Left ventricle myocardium inferior (tissue), 1 donor: Measurements from ENCODE around the gene GARIN5A. TPM values are rescaled to one million over a fixed set of nuclear protein-coding genes. Genes with fewer than 3 reads are reported as not detected.

Experiments used
- DNase-seq: peaks from one replicate; pipeline ENCODE4 v3.0.0-alpha.2; 2020
- H3K27ac ChIP-seq: fragments of 200-600 bp; replicated peaks from 2 replicates; pipeline ENCODE4 v1.8.0; 2021
- H3K27me3 ChIP-seq: fragments of 200-600 bp; 2 replicates; pipeline ENCODE4 v1.8.0; 2021; ENCODE audit warnings: low read depth
- H3K36me3 ChIP-seq: fragments of 200-600 bp; 2 replicates; pipeline ENCODE4 v1.8.0; 2021
- H3K4me1 ChIP-seq: fragments of 200-600 bp; 2 replicates; pipeline ENCODE4 v1.8.0; 2021
- H3K4me3 ChIP-seq: fragments of 200-600 bp; 2 replicates; pipeline ENCODE4 v1.8.0; 2021; ENCODE audit warnings: mild to moderate bottlenecking, moderate library complexity
- H3K9me3 ChIP-seq: fragments of 200-600 bp; replicated peaks from 2 replicates; pipeline ENCODE4 v1.8.0; 2021
- CTCF ChIP-seq: fragments of 200-600 bp; IDR thresholded peaks from 2 replicates; pipeline ENCODE4 v1.8.0; 2021; ENCODE audit warnings: antibody characterized with exemption, mild to moderate bottlenecking, borderline replicate concordance
- intact Hi-C: fragments of 100-400 bp; cut with micrococcal nuclease; formaldehyde crosslinking; loops from one replicate; pipeline ENCODE4 v1.11.0; 2022
- total RNA-seq: library from RNA; stranded (reverse); fragmentation: NEBNext Ultra II Directional; extraction: Animal tissue kit (Norgen Biotek cat#: 25700); gene quantifications from one replicate; pipeline ENCODE4 v1.2.1, GENCODE V29; 2021
- donor health status: DM: no; HTN: yes; CAD: no; lungs with severe emphysema.

The GARIN5A gene
- total RNA-seq, 1 donor from 2014 or later, result 1.3 TPM

GRCh38 chr19:50490411-50490811 lies 13.8 kb upstream of the GARIN5A start:
- H3K27ac ChIP-seq, result no peak overlapping the region

GRCh38 chr19:50489461-50490011 lies 12.9 kb upstream of the GARIN5A start:
- no peak overlapping the region for H3K27ac ChIP-seq
- intact Hi-C loops, result no loop called here
- DNase-seq, result no peak
- peaks cover 5% of the 10 kb centered on the region for H3K9me3 ChIP-seq
- H3K4me3 ChIP-seq, result no peak overlapping the region
- TF ChIP-seq CTCF, result no peak
- peaks cover 6% of the 10 kb centered on the region for H3K27me3 ChIP-seq
- H3K4me1 ChIP-seq, result peaks cover 20% of the 10 kb centered on the region
- H3K36me3 ChIP-seq, result no peaks in the 10 kb centered on the region

More at GRCh38 chr19:50490411-50490811, 13.8 kb upstream of the GARIN5A start:
- Histone ChIP-seq H3K4me3 (no peak overlapping the region), H3K27me3 (peaks cover 6% of the 10 kb centered on the region), H3K36me3 (no peaks in the 10 kb centered on the region), H3K4me1 (peaks cover 20% of the 10 kb centered on the region), H3K9me3 (peaks cover 5% of the 10 kb centered on the region)
- intact Hi-C loops, result no loop called here
- no peak for DNase-seq
- no peak for TF ChIP-seq CTCF

GRCh38 chr19:50488389-50489194 lies 11.9 kb upstream of the GARIN5A start:
- Histone ChIP-seq H3K9me3 (peaks cover 5% of the 10 kb centered on the region), H3K27ac (no peak overlapping the region), H3K4me3 (no peak overlapping the region), H3K36me3 (peaks cover 5% of the 10 kb centered on the region), H3K4me1 (peaks cover 20% of the 10 kb centered on the region), H3K27me3 (peaks cover 6% of the 10 kb centered on the region)
- no peak for TF ChIP-seq CTCF
- intact Hi-C loops, result no loop called here
- DNase-seq, result no peak

DNA sequence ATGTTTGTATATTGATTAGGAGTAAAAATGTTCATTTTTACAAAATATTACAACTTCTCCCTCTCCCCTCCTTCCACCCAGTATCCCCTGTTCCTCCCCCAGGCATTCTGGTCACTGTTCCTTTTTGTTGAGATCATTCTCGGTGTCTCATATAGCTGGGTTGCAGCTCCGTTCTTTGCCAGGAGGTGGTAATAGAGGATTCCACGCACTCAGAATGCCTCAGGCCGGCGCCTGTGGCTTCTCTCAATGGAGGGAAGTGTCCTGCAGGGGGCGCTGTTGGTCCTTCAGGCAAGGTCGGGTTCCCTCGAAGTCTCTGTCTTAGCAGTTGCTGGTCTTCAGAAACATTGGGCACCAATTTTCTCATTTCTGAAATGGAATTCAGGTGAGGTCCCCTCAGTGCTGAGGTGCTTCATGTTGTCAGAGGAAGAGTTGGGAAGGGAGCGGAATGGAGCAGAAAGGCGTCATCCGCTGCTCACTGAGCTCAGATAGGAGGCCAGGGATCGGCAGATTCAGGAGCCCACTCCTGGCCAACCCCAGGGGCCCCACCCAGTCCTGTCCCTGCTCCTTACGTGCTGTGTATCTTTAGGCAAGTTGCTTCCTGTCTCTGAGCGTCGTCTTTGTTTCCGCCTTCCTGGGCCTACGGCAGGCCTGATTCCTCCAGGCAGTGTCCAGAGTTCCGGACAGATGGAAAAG lies 10.3 kb upstream of the GARIN5A start:
- Histone ChIP-seq H3K4me1 (peaks cover 28% of the 10 kb centered on the region), H3K36me3 (peaks cover 17% of the 10 kb centered on the region), H3K27ac (no peak overlapping the region), H3K4me3 (no peak overlapping the region), H3K9me3 (peaks cover 5% of the 10 kb centered on the region), H3K27me3 (peaks cover 6% of the 10 kb centered on the region)
- no peak for DNase-seq
- intact Hi-C loops, result no loop called here
- TF ChIP-seq CTCF, result peak; percentile 42

DNA sequence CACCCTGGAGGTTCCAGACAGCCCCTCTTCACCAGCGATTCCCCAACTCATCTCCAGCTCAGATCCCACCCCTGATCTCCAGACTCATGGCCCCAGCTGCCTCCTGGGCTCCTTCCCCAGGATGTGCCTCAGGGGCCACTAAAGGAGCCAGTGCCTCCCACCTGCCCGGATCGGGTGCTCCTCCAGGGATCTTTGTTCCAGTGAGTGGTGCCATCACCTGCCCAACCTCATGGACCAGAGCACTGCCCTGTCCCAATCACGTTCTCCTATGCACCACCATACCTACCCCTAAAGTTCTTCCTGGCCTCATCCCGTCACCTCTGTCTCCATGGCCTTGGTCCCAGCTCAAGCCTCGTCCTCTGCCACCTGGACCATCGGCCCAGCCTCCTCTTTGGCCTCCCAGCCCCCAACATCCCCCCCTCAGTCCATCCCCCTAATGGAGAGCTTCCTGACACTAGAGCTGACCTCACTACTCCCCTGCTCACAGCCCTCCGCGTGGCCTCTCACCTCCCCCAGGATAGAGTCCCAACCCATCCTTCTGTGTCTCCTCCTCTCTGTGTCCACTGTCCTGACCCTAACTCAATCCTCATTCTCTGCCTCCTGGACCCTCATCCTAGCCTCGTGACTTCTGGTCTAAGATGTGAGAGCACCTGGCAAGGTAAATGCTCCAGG lies 8.8 kb upstream of the GARIN5A start:
- Histone ChIP-seq H3K9me3 (peaks cover 1% of the 10 kb centered on the region), H3K27ac (no peak overlapping the region), H3K4me1 (peaks cover 12% of the 10 kb centered on the region), H3K27me3 (peaks cover 6% of the 10 kb centered on the region), H3K36me3 (peaks cover 32% of the 10 kb centered on the region), H3K4me3 (no peak overlapping the region)
- no peak for TF ChIP-seq CTCF
- intact Hi-C loops, result no loop called here
- no peak for DNase-seq
